Uterine smooth muscle cell (primary cell): ENCODE measurements around the gene MACROD2. TPM values are rescaled to one million over a fixed set of nuclear protein-coding genes. Genes with fewer than 3 reads are reported as not detected.

Source experiments
- total RNA-seq: library from RNA; depleted of rRNA; stranded (reverse); fragments of >200 nt; gene quantifications from 2 replicates; pipeline ENCODE4 v1.2.3, GENCODE V29; 2014

The MACROD2 gene
- 0.66 and 3.6 TPM in 2 replicates for total RNA-seq

GRCh38 chr20:13995086-13995665 lies at the start of gene MACROD2:
Gene MACROD2 (plus strand): TSS chr20:13995516.

GRCh38 chr20:13990465-13990864 lies 4.9 kb upstream of the MACROD2 start, which contains the start of gene SEL1L2:
Gene SEL1L2 (minus strand): TSS chr20:13990614. CDS start chr20:13990534, 80 bp downstream.

DNA sequence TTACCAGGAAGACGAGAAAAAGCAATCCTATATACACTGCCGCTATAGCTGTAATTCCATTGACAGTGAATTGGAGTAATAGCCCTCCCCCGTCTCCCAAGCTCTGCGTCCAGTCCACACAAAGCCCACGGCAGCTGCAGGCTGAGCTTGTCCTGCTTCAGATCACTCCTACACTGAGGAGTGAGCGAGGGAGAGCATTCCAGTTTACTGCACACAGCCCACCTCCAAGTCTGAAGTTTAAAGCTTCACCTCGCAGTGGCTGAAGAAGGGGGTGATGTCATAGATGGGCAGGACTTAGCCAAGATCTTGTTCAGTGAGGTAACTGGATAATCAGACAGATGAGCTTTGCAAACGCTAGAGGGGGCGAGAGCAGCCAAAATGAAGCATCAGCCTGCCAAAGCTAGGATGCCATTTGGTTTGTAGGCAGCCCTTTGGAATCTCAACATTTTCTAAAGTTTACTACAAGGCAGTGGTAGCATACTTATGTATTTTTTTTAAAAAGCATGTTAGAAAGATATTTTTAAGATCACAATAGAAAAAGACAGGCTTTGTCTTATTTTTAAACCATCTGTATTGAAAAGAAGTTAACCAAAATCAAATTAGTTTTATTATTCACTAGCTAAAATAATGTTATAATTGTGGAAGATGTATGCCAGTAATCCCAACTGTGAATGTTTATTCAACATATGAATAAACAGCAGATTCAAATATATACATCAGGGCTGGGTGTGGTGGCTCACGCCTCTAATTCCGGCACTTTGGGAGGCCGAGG lies 342.3 kb downstream of the MACROD2 start, which contains the start of gene FLRT3:
Gene FLRT3 (minus strand): TSS at position 213 of the 772 bp plus-strand sequence. CDS start 10,106 bp downstream, outside the sequence.

Other genes starting within 250 kb of the MACROD2 start
- gene ESF1, start 210.6 kb upstream of the MACROD2 start, total RNA-seq = 25.2 and 25.7 TPM in 2 replicates
- 17.0 and 20.1 TPM in 2 replicates for gene NDUFAF5, start 210.5 kb upstream of the MACROD2 start, total RNA-seq
- gene SEL1L2, start 4.9 kb upstream of the MACROD2 start, total RNA-seq = not detected in 2 replicates